Sigmoid colon (tissue), 7 donors: Measurements from ENCODE around the gene REEP3. TPM values are rescaled to one million over a fixed set of nuclear protein-coding genes. Genes with fewer than 3 reads are reported as not detected.

ENCODE experiments used
- DNase-seq: peaks from one replicate; pipeline ENCODE4 v3.0.0-alpha.2; 2019
- H3K27ac ChIP-seq, 4 donors: fragments of 200-600 bp; sonication (generic); one replicate each; pipeline ENCODE4 v1.5.1; 2016 to 2019; ENCODE audit warnings: mild to moderate bottlenecking in 1 of 4
- H3K27me3 ChIP-seq, 3 donors: fragments of 200-600 bp; sonication (generic); one replicate each; pipeline ENCODE4 v1.5.1; 2019; ENCODE audit warnings: mild to moderate bottlenecking in 1 of 3
- H3K36me3 ChIP-seq, 4 donors: fragments of 200-600 bp; sonication (generic); one replicate each; pipeline ENCODE4 v1.5.1; 2016 to 2019
- H3K4me1 ChIP-seq, 4 donors: fragments of 200-600 bp; sonication (generic); one replicate each; pipeline ENCODE4 v1.5.1; 2017 to 2019
- H3K4me3 ChIP-seq, 4 donors: fragments of 200-600 bp; sonication (generic); one replicate each; pipeline ENCODE4 v1.5.1; 2017 to 2019; ENCODE audit warnings: mild to moderate bottlenecking in 2 of 4, moderate library complexity in 1 of 4
- H3K9me3 ChIP-seq, 4 donors: fragments of 200-600 bp in 3 of 4; sonication (generic) in 3 of 4; one replicate each; pipeline versions ENCODE4 v1.5.1 to v1.6.1; 2013 to 2019
- EP300 ChIP-seq, 4 donors: sonication (generic); formaldehyde crosslinking; IDR thresholded peaks; one replicate each; pipeline ENCODE4 v1.6.1; 2017; ENCODE audit warnings: antibody characterized with exemption in 4 of 4
- POLR2A ChIP-seq, 2 donors: fragments of 450-650 bp; IDR thresholded peaks; one replicate each; pipeline ENCODE4 v1.6.1; 2016; ENCODE audit warnings: antibody characterized with exemption in 2 of 2, mild to moderate bottlenecking in 2 of 2, moderate library complexity in 2 of 2
- POLR2AphosphoS5 ChIP-seq, 4 donors: sonication (generic); formaldehyde crosslinking; IDR thresholded peaks; one replicate each; pipeline ENCODE4 v1.6.1; 2017; ENCODE audit warnings: antibody characterized with exemption in 4 of 4
- WGBS, 2 donors: extraction: QIAGEN DNeasy Blood & Tissue Kit; methylation state at CpG; one replicate each; pipeline ENCODE4 v1.1.7; 2013; 5-methylcytosine and 5-hydroxymethylcytosine counted together
- intact Hi-C: fragments of 100-400 bp; cut with DNase I; formaldehyde crosslinking; loops from one replicate; pipeline ENCODE4 v1.15.1; 2023
- polyA plus RNA-seq, 3 donors: library from polyadenylated mRNA; stranded (reverse); fragments of 200-250 nt; gene quantifications; one replicate each; pipeline ENCODE4 v1.2.3, GENCODE V29; 2013
- small RNA-seq, 3 donors: library from RNA; depleted of rRNA; stranded (forward); fragments of <200 nt; gene quantifications; one replicate each; pipeline ENCODE3, GENCODE V24; 2016
- total RNA-seq, 4 donors: library from RNA; depleted of rRNA; stranded (reverse); fragments of >200 nt; gene quantifications; one replicate each; pipeline ENCODE4 v1.1.0, GENCODE V29; 2016
- TF ChIP-seq, protein P1 (sequence below), 4 experiments: fragments of 450-650 bp in 3 of 4; fragments of 200-600 bp in 1 of 4; IDR thresholded peaks; one replicate each; pipeline ENCODE4 v1.5.1; 2016 to 2019; ENCODE audit warnings: antibody characterized with exemption in 4 of 4, mild to moderate bottlenecking in 3 of 4, moderate library complexity in 2 of 4
- donor health status: healthy with polysubstance abuse.
- donor health status: Bipolar disorder and iron deficiency.
- donor health status: healthy.

The REEP3 gene
- total and polyA plus RNA-seq, 7 donors = 8.6 to 116 (median 69.2) TPM

- WGBS, 2 donors = 30 to 43% methylated on average over 2 of the region's 2 CpGs
- H3K27ac ChIP-seq = peak overlapping the region; percentile 31 to 53 (median 41)
- H3K4me3 ChIP-seq = no peak overlapping the region
- H3K27me3 ChIP-seq = no peaks in the 10 kb centered on the region
- H3K9me3 ChIP-seq = no peaks in the 10 kb centered on the region
- TF ChIP-seq POLR2A (IDR thresholded peaks at IDR 0.05) = no peak
- TF ChIP-seq, protein P1, sequence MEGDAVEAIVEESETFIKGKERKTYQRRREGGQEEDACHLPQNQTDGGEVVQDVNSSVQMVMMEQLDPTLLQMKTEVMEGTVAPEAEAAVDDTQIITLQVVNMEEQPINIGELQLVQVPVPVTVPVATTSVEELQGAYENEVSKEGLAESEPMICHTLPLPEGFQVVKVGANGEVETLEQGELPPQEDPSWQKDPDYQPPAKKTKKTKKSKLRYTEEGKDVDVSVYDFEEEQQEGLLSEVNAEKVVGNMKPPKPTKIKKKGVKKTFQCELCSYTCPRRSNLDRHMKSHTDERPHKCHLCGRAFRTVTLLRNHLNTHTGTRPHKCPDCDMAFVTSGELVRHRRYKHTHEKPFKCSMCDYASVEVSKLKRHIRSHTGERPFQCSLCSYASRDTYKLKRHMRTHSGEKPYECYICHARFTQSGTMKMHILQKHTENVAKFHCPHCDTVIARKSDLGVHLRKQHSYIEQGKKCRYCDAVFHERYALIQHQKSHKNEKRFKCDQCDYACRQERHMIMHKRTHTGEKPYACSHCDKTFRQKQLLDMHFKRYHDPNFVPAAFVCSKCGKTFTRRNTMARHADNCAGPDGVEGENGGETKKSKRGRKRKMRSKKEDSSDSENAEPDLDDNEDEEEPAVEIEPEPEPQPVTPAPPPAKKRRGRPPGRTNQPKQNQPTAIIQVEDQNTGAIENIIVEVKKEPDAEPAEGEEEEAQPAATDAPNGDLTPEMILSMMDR (IDR thresholded peaks at IDR 0.05) = no peak
- no peak for TF ChIP-seq POLR2AphosphoS5 (IDR thresholded peaks at IDR 0.05)
- no peak for TF ChIP-seq EP300 (IDR thresholded peaks at IDR 0.05)
- DNase-seq = no peak
- intact Hi-C loops = no loop called here
- H3K36me3 ChIP-seq = no peaks in the 10 kb centered on the region
- peaks cover 0 to 36% (median 27%) of the 10 kb centered on the region in 4 donors for H3K4me1 ChIP-seq
Observed at GRCh38 chr10:63671317-63671937, 150.2 kb downstream of the REEP3 start.

DNA sequence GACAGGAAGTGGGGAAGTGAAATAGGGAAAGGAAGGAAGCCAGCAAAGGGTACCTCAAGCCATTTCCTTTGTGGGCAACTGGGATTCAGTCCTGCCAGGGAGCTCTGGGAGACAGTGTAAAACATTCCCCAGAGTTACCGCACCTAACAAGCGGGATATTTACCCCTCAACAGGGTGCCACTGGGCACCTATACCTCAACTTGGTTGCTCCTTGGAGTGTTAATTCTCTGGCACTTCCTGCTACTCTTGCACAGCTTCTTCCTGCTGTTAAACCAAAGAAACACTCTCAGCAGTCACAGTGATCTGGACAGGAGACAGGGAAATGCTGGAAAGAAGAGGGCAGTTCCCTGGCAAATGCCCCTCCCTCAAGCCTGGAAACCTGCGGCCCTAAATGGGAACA, 151.3 kb downstream of the REEP3 start:
- Histone ChIP-seq H3K27ac (peak overlapping the region in 3 of 4 donors; percentile 2 to 53 (median 18)), H3K4me3 (no peak overlapping the region), H3K9me3 (no peaks in the 10 kb centered on the region), H3K36me3 (no peaks in the 10 kb centered on the region), H3K27me3 (no peaks in the 10 kb centered on the region), H3K4me1 (peaks cover 0 to 36% (median 27%) of the 10 kb centered on the region in 4 donors)
- 87 to 88% methylated on average over 3 of the region's 3 CpGs for WGBS, 2 donors
- DNase-seq = no peak
- no peak for TF ChIP-seq POLR2A (IDR thresholded peaks at IDR 0.05)
- TF ChIP-seq POLR2AphosphoS5 (IDR thresholded peaks at IDR 0.05) = no peak
- TF ChIP-seq EP300 (IDR thresholded peaks at IDR 0.05) = no peak
- TF ChIP-seq, protein P1 (IDR thresholded peaks at IDR 0.05) = no peak
- intact Hi-C loops = no loop called here

DNA sequence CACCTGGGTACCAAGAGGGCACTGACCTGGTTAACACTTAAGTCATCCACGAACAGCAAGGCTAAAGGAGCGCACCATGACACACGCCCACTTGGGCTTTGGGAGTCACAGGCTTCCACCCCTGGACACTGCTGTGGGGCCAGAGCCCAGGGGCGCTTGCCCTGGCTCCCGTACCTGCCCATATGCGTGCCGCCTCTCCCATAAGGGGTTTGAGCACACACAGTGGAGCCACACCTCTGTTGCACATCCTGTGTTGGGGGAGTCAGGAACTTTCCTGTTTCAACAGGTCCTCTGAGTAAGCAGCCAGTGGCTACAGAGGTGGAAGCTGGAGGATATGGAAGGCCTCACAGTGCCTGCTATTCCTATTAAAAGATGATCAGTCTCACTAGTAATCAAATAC, 152.0 kb downstream of the REEP3 start:
- peaks cover 0 to 33% (median 27%) of the 10 kb centered on the region in 4 donors for H3K4me1 ChIP-seq
- WGBS, 2 donors = 80 to 83% methylated on average over 7 of the region's 7 CpGs
- no peaks in the 10 kb centered on the region for H3K27me3 ChIP-seq
- H3K4me3 ChIP-seq = no peak overlapping the region
- no peaks in the 10 kb centered on the region for H3K9me3 ChIP-seq
- H3K36me3 ChIP-seq = no peaks in the 10 kb centered on the region
- TF ChIP-seq POLR2A (IDR thresholded peaks at IDR 0.05) (no peak), EP300 (IDR thresholded peaks at IDR 0.05) (no peak), POLR2AphosphoS5 (IDR thresholded peaks at IDR 0.05) (no peak)
- TF ChIP-seq, protein P1 (IDR thresholded peaks at IDR 0.05) = no peak
- no peak overlapping the region for H3K27ac ChIP-seq
- intact Hi-C loops = no loop called here
- no peak for DNase-seq

DNA sequence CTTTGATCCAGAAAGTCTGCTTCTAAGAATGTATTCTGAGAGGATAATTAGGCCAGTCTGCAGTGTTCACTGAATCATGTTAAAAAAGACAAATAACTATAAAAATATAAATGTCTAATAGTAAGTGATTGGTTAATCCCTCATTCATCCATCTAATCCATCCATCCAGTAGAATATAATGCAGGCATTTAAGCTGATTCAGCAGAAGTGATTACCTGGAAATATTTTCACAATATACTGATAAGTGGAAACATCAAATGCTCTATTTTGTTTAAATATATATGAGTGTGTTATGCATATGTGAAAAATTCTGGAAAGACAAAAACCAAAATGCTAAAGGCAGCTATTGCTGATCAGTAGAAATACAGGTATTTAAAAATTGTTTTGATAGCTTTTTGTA, 152.6 kb downstream of the REEP3 start:
- no peak overlapping the region for H3K27ac ChIP-seq
- intact Hi-C loops = no loop called here

More for the DNA sequence above, 152.6 kb downstream of the REEP3 start:
- no peaks in the 10 kb centered on the region for H3K9me3 ChIP-seq
- DNase-seq = no peak
- H3K4me1 ChIP-seq = peaks cover 0 to 33% (median 27%) of the 10 kb centered on the region in 4 donors
- TF ChIP-seq POLR2A (IDR thresholded peaks at IDR 0.05) = no peak
- no peak for TF ChIP-seq POLR2AphosphoS5 (IDR thresholded peaks at IDR 0.05)
- no peak for TF ChIP-seq EP300 (IDR thresholded peaks at IDR 0.05)
- TF ChIP-seq, protein P1 (IDR thresholded peaks at IDR 0.05) = no peak
- no peaks in the 10 kb centered on the region for H3K27me3 ChIP-seq
- no peaks in the 10 kb centered on the region for H3K36me3 ChIP-seq
- H3K4me3 ChIP-seq = no peak overlapping the region

Small RNAs within 50 kb of the gene (small RNA-seq; reads per million reads assigned to genes)
- gene AC022022.1 = 0 reads per million in 3 donors

Other genes starting within 250 kb of the REEP3 start
- 100 to 1,000 TPM in 3 of 4 donors, 10 to 100 TPM in 1; 94.2 to 134 (median 121) TPM for gene JMJD1C, start 55.4 kb upstream of the REEP3 start, total RNA-seq
- 10 to 100 TPM; 13.2 to 26.9 (median 14.3) TPM for gene JMJD1C, start 55.4 kb upstream of the REEP3 start, polyA plus RNA-seq